ENCODE results near the gene BRME1.

BRME1 gene

GRCh38 chr19:13861714-13862531 lies 44.0 kb downstream of the BRME1 start (continued):
- TF ChIP-seq ZBTB48 (tag by site-specific recombination; IDR thresholded peaks at IDR 0.05), result peak; percentile 37
- no peak for TF ChIP-seq REPIN1 (tag by site-specific recombination; IDR thresholded peaks at IDR 0.05; ENCODE audit: low read depth)
- TF ChIP-seq WT1 (tag by site-specific recombination; IDR thresholded peaks at IDR 0.05), result no peak; the same call in 1 of the 2 replicates
- no peak for TF ChIP-seq ZNF677 (tag by site-specific recombination; IDR thresholded peaks at IDR 0.05)
- TF ChIP-seq KLF1 (tag by site-specific recombination; IDR thresholded peaks at IDR 0.05), result no peak; the same call in 1 of the 2 replicates
- no peak for TF ChIP-seq ZNF175 (tag by site-specific recombination; IDR thresholded peaks at IDR 0.05)
- no peak for TF ChIP-seq ZNF664 (tag by site-specific recombination; IDR thresholded peaks at IDR 0.05)
- TF ChIP-seq ZNF600 (tag by site-specific recombination; IDR thresholded peaks at IDR 0.05), result peak; percentile 81
- TF ChIP-seq GLIS2 (tag by site-specific recombination; IDR thresholded peaks at IDR 0.05), result peak; percentile 74
- TF ChIP-seq, protein P1, sequence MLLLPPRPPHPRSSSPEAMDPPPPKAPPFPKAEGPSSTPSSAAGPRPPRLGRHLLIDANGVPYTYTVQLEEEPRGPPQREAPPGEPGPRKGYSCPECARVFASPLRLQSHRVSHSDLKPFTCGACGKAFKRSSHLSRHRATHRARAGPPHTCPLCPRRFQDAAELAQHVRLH (tag by site-specific recombination; IDR thresholded peaks at IDR 0.05), result no peak
- TF ChIP-seq, protein P2, sequence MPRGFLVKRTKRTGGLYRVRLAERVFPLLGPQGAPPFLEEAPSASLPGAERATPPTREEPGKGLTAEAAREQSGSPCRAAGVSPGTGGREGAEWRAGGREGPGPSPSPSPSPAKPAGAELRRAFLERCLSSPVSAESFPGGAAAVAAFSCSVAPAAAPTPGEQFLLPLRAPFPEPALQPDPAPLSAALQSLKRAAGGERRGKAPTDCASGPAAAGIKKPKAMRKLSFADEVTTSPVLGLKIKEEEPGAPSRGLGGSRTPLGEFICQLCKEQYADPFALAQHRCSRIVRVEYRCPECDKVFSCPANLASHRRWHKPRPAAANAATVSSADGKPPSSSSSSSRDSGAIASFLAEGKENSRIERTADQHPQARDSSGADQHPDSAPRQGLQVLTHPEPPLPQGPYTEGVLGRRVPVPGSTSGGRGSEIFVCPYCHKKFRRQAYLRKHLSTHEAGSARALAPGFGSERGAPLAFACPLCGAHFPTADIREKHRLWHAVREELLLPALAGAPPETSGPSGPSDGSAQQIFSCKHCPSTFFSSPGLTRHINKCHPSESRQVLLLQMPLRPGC (tag by site-specific recombination; IDR thresholded peaks at IDR 0.05), result no peak; the same call in 1 of the 2 replicates
- TF ChIP-seq FEZF1 (tag by site-specific recombination; IDR thresholded peaks at IDR 0.05), result 0 out of 2 replicates have a peak, but pooled peaks have one; percentile 50
- no peak for TF ChIP-seq ZNF621 (tag by site-specific recombination; IDR thresholded peaks at IDR 0.05)
- TF ChIP-seq ZNF248 (tag by site-specific recombination; IDR thresholded peaks at IDR 0.05), result no peak
- TF ChIP-seq ZNF645 (tag by site-specific recombination; IDR thresholded peaks at IDR 0.05), result no peak
- TF ChIP-seq, protein P3, sequence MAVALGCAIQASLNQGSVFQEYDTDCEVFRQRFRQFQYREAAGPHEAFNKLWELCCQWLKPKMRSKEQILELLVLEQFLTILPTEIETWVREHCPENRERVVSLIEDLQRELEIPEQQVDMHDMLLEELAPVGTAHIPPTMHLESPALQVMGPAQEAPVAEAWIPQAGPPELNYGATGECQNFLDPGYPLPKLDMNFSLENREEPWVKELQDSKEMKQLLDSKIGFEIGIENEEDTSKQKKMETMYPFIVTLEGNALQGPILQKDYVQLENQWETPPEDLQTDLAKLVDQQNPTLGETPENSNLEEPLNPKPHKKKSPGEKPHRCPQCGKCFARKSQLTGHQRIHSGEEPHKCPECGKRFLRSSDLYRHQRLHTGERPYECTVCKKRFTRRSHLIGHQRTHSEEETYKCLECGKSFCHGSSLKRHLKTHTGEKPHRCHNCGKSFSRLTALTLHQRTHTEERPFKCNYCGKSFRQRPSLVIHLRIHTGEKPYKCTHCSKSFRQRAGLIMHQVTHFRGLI (tag by site-specific recombination; IDR thresholded peaks at IDR 0.05), result no peak
- no peak for TF ChIP-seq ZNF23 (tag by site-specific recombination; IDR thresholded peaks at IDR 0.05; ENCODE audit: borderline replicate concordance)
- no peak for TF ChIP-seq ZNF18 (tag by site-specific recombination; IDR thresholded peaks at IDR 0.05)
- no peak for TF ChIP-seq GLI4 (tag by site-specific recombination; IDR thresholded peaks at IDR 0.05)
- no peak for TF ChIP-seq ZNF223 (tag by site-specific recombination; IDR thresholded peaks at IDR 0.05)
- no peak for TF ChIP-seq ZNF37A (tag by site-specific recombination; IDR thresholded peaks at IDR 0.05)
- TF ChIP-seq ZNF530 (tag by site-specific recombination; IDR thresholded peaks at IDR 0.05; ENCODE audit: low read depth), result no peak
- TF ChIP-seq HOXC10 (CRISPR knock-in tag; IDR thresholded peaks at IDR 0.05), result no peak
- no peak for TF ChIP-seq ZNF48 (tag by site-specific recombination; IDR thresholded peaks at IDR 0.05)
- TF ChIP-seq ZNF571 (tag by site-specific recombination; IDR thresholded peaks at IDR 0.05), result no peak
- TF ChIP-seq, protein P4, sequence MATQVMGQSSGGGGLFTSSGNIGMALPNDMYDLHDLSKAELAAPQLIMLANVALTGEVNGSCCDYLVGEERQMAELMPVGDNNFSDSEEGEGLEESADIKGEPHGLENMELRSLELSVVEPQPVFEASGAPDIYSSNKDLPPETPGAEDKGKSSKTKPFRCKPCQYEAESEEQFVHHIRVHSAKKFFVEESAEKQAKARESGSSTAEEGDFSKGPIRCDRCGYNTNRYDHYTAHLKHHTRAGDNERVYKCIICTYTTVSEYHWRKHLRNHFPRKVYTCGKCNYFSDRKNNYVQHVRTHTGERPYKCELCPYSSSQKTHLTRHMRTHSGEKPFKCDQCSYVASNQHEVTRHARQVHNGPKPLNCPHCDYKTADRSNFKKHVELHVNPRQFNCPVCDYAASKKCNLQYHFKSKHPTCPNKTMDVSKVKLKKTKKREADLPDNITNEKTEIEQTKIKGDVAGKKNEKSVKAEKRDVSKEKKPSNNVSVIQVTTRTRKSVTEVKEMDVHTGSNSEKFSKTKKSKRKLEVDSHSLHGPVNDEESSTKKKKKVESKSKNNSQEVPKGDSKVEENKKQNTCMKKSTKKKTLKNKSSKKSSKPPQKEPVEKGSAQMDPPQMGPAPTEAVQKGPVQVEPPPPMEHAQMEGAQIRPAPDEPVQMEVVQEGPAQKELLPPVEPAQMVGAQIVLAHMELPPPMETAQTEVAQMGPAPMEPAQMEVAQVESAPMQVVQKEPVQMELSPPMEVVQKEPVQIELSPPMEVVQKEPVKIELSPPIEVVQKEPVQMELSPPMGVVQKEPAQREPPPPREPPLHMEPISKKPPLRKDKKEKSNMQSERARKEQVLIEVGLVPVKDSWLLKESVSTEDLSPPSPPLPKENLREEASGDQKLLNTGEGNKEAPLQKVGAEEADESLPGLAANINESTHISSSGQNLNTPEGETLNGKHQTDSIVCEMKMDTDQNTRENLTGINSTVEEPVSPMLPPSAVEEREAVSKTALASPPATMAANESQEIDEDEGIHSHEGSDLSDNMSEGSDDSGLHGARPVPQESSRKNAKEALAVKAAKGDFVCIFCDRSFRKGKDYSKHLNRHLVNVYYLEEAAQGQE (tag by site-specific recombination; IDR thresholded peaks at IDR 0.05), result 0 out of 2 replicates have a peak, but pooled peaks have one; percentile 13
- TF ChIP-seq, protein P5, sequence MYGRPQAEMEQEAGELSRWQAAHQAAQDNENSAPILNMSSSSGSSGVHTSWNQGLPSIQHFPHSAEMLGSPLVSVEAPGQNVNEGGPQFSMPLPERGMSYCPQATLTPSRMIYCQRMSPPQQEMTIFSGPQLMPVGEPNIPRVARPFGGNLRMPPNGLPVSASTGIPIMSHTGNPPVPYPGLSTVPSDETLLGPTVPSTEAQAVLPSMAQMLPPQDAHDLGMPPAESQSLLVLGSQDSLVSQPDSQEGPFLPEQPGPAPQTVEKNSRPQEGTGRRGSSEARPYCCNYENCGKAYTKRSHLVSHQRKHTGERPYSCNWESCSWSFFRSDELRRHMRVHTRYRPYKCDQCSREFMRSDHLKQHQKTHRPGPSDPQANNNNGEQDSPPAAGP (tag by site-specific recombination; IDR thresholded peaks at IDR 0.05), result no peak
- TF ChIP-seq ZBTB8A (tag by site-specific recombination; IDR thresholded peaks at IDR 0.05), result peak; percentile 32
- TF ChIP-seq ZNF146 (tag by site-specific recombination; IDR thresholded peaks at IDR 0.05), result no peak
- TF ChIP-seq KLF7 (tag by site-specific recombination; IDR thresholded peaks at IDR 0.05; ENCODE audit: borderline replicate concordance), result no peak

All from HEK293 (cell line).